DND-41 (cell line): ENCODE measurements around the gene KRCC1.

Source experiments
- ATAC-seq: fragments of 200-7000 bp; cut with Tn5 transposase; 3 replicates; pipeline ENCODE4 v1.9.1; 2021; ENCODE audit warnings: low read depth; ENCODE audit not compliant: insufficient read depth
- DNase-seq: peaks from one replicate; pipeline ENCODE4 v3.0.0-alpha.2; 2020
- H2AFZ ChIP-seq: 2 replicates; pipeline ENCODE4 v1.6.0; 2012; ENCODE audit warnings: low read depth, low read length
- H3K27ac ChIP-seq: 2 replicates; pipeline ENCODE4 v1.5.1; 2012; ENCODE audit warnings: low read length, inconsistent platforms
- H3K27me3 ChIP-seq: fragments of 200-600 bp; sonication (generic); 2 replicates; pipeline ENCODE4 v1.6.0; 2012; ENCODE audit warnings: low read length, mild to moderate bottlenecking, inconsistent platforms; ENCODE audit not compliant: insufficient read depth, poor library complexity
- H3K36me3 ChIP-seq: 2 replicates; pipeline ENCODE4 v1.5.1; 2012; ENCODE audit warnings: low read length, inconsistent platforms; ENCODE audit not compliant: insufficient read depth
- H3K4me1 ChIP-seq: 2 replicates; pipeline ENCODE4 v1.5.1; 2012; ENCODE audit warnings: mild to moderate bottlenecking, low read length; ENCODE audit not compliant: insufficient read depth
- H3K4me2 ChIP-seq: 2 replicates; pipeline ENCODE4 v1.6.0; 2012; ENCODE audit warnings: mild to moderate bottlenecking, moderate library complexity, low read length, inconsistent platforms; ENCODE audit not compliant: insufficient read depth
- H3K4me3 ChIP-seq, 2 experiments: fragments of 200-600 bp in 1 of 2; shearing (Covaris generic) in 1 of 2; 2 replicates each; pipeline ENCODE4 v1.5.1; 2012 to 2016; ENCODE audit warnings: inconsistent platforms in 2 of 2, low read length in 2 of 2, mild to moderate bottlenecking in 2 of 2, low read depth in 1 of 2, moderate library complexity in 1 of 2
- H3K79me2 ChIP-seq: 2 replicates; pipeline ENCODE4 v1.6.0; 2012; ENCODE audit warnings: low read length, inconsistent platforms; ENCODE audit not compliant: insufficient read depth
- H3K9ac ChIP-seq: 2 replicates; pipeline ENCODE4 v1.6.0; 2012; ENCODE audit warnings: low read depth, mild to moderate bottlenecking, inconsistent platforms, low read length, moderate library complexity
- H3K9me3 ChIP-seq: 2 replicates; pipeline ENCODE4 v1.5.1; 2012; ENCODE audit warnings: low read length, moderate library complexity, mild to moderate bottlenecking, inconsistent platforms; ENCODE audit not compliant: insufficient read depth, severe bottlenecking
- H4K20me1 ChIP-seq: 2 replicates; pipeline ENCODE4 v1.6.0; 2012; ENCODE audit warnings: low read length; ENCODE audit not compliant: insufficient read depth
- EZH2 ChIP-seq: IDR thresholded peaks from 3 replicates; pipeline ENCODE4 v1.6.1; 2012; ENCODE audit warnings: borderline replicate concordance, low read depth, mild to moderate bottlenecking, moderate library complexity, low read length, inconsistent platforms; ENCODE audit not compliant: severe bottlenecking
- TF ChIP-seq, protein P1 (sequence below): IDR thresholded peaks from 2 replicates; pipeline ENCODE4 v1.5.1; 2012; ENCODE audit warnings: borderline replicate concordance, low read length, moderate library complexity, mild to moderate bottlenecking; ENCODE audit not compliant: poor library complexity, severe bottlenecking; ENCODE audit errors: extremely low read depth

The KRCC1 gene

DNA sequence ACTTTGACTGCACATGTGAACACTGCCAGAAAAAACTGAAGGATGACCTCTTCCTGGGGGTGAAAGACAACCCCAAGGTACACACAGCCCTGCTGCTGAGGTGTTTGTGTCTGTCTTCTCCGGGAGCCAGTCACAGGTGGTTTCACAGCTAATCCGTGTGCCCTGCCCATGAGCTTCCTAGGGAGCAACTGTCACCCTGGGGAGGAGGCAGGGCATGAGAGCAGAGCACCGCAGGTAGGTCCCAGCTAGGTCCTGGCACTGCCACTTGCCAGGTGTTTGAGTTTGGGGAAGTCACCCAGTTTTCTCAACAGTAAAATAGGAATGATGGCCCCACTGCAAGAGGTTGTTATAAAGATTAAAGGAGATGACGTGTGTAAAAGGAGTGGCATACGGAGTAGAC is 41.1 kb upstream of the KRCC1 start:
- Histone ChIP-seq H3K4me2 (no peak overlapping the region), H3K4me3 (no peak overlapping the region), H3K27ac (no peak overlapping the region), H3K79me2 (no peaks in the 10 kb centered on the region), H3K27me3 (peaks cover 4% of the 10 kb centered on the region), H2AFZ (no peak overlapping the region), H3K36me3 (no peaks in the 10 kb centered on the region), H3K9ac (no peak overlapping the region), H4K20me1 (no peaks in the 10 kb centered on the region), H3K4me1 (no peaks in the 10 kb centered on the region), H3K9me3 (no peaks in the 10 kb centered on the region)
- no peak for TF ChIP-seq EZH2
- TF ChIP-seq, protein P1, sequence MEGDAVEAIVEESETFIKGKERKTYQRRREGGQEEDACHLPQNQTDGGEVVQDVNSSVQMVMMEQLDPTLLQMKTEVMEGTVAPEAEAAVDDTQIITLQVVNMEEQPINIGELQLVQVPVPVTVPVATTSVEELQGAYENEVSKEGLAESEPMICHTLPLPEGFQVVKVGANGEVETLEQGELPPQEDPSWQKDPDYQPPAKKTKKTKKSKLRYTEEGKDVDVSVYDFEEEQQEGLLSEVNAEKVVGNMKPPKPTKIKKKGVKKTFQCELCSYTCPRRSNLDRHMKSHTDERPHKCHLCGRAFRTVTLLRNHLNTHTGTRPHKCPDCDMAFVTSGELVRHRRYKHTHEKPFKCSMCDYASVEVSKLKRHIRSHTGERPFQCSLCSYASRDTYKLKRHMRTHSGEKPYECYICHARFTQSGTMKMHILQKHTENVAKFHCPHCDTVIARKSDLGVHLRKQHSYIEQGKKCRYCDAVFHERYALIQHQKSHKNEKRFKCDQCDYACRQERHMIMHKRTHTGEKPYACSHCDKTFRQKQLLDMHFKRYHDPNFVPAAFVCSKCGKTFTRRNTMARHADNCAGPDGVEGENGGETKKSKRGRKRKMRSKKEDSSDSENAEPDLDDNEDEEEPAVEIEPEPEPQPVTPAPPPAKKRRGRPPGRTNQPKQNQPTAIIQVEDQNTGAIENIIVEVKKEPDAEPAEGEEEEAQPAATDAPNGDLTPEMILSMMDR: no peak
- no peak for DNase-seq
- ATAC-seq: no peak

DNA sequence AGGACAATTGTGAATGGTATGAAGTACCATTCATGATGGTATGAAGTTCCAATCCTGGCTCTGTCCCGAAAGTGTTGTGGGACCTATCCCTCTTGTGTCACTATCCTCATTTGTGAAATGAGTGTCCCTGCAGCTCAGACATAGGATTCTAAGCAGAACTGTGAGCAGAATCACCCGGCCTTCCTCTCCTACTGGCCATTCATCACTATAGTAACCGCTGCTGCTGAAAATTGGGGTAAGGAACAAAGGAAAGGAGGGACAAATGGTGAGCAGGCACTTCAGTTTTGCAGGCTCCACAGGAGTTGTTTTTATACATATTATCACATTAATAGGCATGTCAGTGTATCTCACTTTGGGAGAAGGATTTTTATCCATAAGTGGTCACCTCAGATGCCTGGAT is 39.4 kb upstream of the KRCC1 start:
- Histone ChIP-seq H3K79me2 (no peaks in the 10 kb centered on the region), H3K27me3 (peaks cover 4% of the 10 kb centered on the region), H3K4me3 (no peak overlapping the region), H3K9ac (no peak overlapping the region), H2AFZ (no peak overlapping the region), H4K20me1 (no peaks in the 10 kb centered on the region), H3K9me3 (no peaks in the 10 kb centered on the region), H3K36me3 (no peaks in the 10 kb centered on the region), H3K4me2 (no peak overlapping the region), H3K4me1 (no peaks in the 10 kb centered on the region), H3K27ac (no peak overlapping the region)
- DNase-seq: no peak
- ATAC-seq: no peak
- TF ChIP-seq EZH2: no peak
- TF ChIP-seq, protein P1: no peak

DNA sequence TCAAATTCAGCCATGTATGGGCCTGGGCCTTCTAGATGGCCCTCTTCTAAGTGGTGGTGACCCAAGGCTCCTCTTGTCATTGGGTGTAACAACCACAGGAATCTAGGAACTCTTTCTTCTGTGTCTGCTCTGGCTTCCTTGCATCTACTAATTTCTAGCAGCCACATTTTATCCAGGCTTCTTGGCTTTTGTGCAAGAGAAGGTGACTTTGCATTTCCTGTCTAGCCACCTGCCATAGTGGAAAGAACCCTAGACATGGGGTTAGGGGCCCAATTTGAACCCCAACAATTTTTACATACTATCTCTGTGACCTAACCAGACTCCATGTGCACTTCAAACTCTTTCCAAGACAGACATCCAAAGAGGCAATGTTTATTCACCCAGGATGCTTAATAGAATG is 37.2 kb upstream of the KRCC1 start:
- H3K27me3 ChIP-seq: peaks cover 4% of the 10 kb centered on the region
- no peaks in the 10 kb centered on the region for H3K36me3 ChIP-seq
- H3K4me2 ChIP-seq: no peak overlapping the region
- ATAC-seq (no peak), DNase-seq (no peak)
- no peaks in the 10 kb centered on the region for H3K4me1 ChIP-seq
- H4K20me1 ChIP-seq: no peaks in the 10 kb centered on the region
- no peak overlapping the region for H3K9ac ChIP-seq
- H3K79me2 ChIP-seq: no peaks in the 10 kb centered on the region
- no peak overlapping the region for H2AFZ ChIP-seq
- TF ChIP-seq, protein P1: no peak
- TF ChIP-seq EZH2: no peak
- H3K9me3 ChIP-seq: no peaks in the 10 kb centered on the region
- H3K27ac ChIP-seq: no peak overlapping the region
- no peak overlapping the region for H3K4me3 ChIP-seq

DNA sequence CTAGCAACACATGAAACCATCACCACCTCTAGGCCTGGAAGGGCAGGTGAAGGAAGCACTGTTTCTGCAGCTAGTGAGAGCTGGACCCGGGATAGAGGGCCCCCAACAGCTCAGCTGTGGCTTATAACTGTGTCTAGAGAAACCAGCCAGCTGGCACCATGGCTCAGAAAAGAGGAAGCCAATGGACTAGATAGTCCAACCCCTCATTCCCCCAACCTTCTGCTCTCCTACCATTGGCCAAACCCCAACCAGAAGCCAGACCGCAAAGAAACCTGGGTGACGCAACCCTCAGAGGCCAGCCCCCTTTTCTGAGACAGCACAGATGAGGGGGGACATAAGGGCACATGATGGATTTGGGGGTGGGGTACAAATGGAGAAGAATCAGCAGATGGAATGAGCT is 36.4 kb upstream of the KRCC1 start:
- Histone ChIP-seq H3K4me1 (no peaks in the 10 kb centered on the region), H3K27ac (no peak overlapping the region), H4K20me1 (no peaks in the 10 kb centered on the region), H2AFZ (no peak overlapping the region), H3K27me3 (no peaks in the 10 kb centered on the region), H3K4me3 (no peak overlapping the region), H3K79me2 (no peaks in the 10 kb centered on the region), H3K9me3 (no peaks in the 10 kb centered on the region), H3K9ac (no peak overlapping the region), H3K36me3 (no peaks in the 10 kb centered on the region), H3K4me2 (no peak overlapping the region)
- DNase-seq (no peak), ATAC-seq (no peak)
- TF ChIP-seq, protein P1: no peak
- no peak for TF ChIP-seq EZH2
